Astrocyte of the spinal cord (primary cell): ENCODE results near the gene KCNJ1.

Experiments used
- DNase-seq: peaks from one replicate; pipeline ENCODE4 v3.0.0; 2011; ENCODE audit warnings: low read depth, low spot score
- H3K4me3 ChIP-seq: 2 replicates; pipeline ENCODE4 v1.5.1; 2011; ENCODE audit warnings: low read depth, mild to moderate bottlenecking, low read length, moderate library complexity
- CTCF ChIP-seq: IDR thresholded peaks from 2 replicates; pipeline ENCODE4 v1.5.1; 2012; ENCODE audit warnings: low read depth, mild to moderate bottlenecking, low read length, inconsistent platforms
- in situ Hi-C: cut with HindIII; loops from 2 replicates; pipeline ENCODE4 v1.10.0; 2017; ENCODE audit warnings: low sequenced_read_pairs

Gene KCNJ1

GRCh38 chr11:128865490-128865889 is 1.6 kb downstream of the KCNJ1 start:
- TF ChIP-seq CTCF, result no peak
- in situ Hi-C loops, result no loop called here
- DNase-seq, result no peak
- H3K4me3 ChIP-seq, result no peak overlapping the region

GRCh38 chr11:128862908-128863660 is 4.0 kb downstream of the KCNJ1 start:
- no peak for TF ChIP-seq CTCF
- DNase-seq, result peak; percentile 37
- in situ Hi-C loops, result no loop called here
- H3K4me3 ChIP-seq, result no peak overlapping the region

- in situ Hi-C loops, result no loop called here
- no peak for DNase-seq
- no peak for TF ChIP-seq CTCF
- no peak overlapping the region for H3K4me3 ChIP-seq
Observed at GRCh38 chr11:128862406-128862805, 4.7 kb downstream of the KCNJ1 start.

- H3K4me3 ChIP-seq, result no peak overlapping the region
- no peak for TF ChIP-seq CTCF
- DNase-seq, result peak; percentile 11
- in situ Hi-C loops, result no loop called here
Observed at GRCh38 chr11:128860571-128861361, 6.3 kb downstream of the KCNJ1 start.

- in situ Hi-C loops, result no loop called here
- peak; percentile 48 for DNase-seq
- no peak overlapping the region for H3K4me3 ChIP-seq
- TF ChIP-seq CTCF, result peak; percentile 83
Observed at GRCh38 chr11:128859563-128860441, 7.3 kb downstream of the KCNJ1 start.

GRCh38 chr11:128857341-128857740 is 9.8 kb downstream of the KCNJ1 start:
- TF ChIP-seq CTCF, result no peak
- in situ Hi-C loops, result no loop called here
- no peak for DNase-seq
- no peak overlapping the region for H3K4me3 ChIP-seq
